Measurements from ENCODE around the gene PTPRN.
"Not testable (repeated sequence)": the region's sequence is repeated elsewhere in the genome, so short reads cannot be mapped to it uniquely, and the experiment has no call there.

The PTPRN gene

DNA sequence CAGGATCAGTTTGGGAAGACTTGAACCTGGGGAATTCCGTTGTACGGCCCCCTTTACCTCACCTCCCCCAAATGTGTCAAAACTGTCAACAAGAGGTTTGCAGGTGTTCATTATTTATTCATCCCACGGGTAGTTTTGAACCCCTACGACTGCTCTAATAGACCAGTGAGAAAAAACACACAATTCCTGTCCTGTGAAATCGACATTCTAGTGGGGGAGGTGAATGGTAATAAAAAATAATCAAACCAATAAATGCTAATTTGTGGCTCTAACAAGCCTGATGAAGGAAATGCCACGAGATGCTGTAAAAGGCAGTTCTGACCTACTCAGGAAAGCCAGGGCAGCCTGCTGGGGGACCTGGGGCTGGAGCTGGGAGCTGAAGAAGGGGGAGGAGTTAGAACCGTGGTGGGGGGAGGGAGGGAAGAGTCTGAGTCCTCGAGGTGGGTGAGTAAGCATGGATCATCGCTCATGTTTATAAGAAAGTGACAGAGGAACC lies 30.5 kb downstream of the PTPRN start:
- intact Hi-C loops (cut with DNase I), result loop anchor here (2.0 kb wide), 2 partner anchors 16 to 72 kb away; partner anchors contain the start of gene ZFAND2B
- DNase-seq, result no peak

DNA sequence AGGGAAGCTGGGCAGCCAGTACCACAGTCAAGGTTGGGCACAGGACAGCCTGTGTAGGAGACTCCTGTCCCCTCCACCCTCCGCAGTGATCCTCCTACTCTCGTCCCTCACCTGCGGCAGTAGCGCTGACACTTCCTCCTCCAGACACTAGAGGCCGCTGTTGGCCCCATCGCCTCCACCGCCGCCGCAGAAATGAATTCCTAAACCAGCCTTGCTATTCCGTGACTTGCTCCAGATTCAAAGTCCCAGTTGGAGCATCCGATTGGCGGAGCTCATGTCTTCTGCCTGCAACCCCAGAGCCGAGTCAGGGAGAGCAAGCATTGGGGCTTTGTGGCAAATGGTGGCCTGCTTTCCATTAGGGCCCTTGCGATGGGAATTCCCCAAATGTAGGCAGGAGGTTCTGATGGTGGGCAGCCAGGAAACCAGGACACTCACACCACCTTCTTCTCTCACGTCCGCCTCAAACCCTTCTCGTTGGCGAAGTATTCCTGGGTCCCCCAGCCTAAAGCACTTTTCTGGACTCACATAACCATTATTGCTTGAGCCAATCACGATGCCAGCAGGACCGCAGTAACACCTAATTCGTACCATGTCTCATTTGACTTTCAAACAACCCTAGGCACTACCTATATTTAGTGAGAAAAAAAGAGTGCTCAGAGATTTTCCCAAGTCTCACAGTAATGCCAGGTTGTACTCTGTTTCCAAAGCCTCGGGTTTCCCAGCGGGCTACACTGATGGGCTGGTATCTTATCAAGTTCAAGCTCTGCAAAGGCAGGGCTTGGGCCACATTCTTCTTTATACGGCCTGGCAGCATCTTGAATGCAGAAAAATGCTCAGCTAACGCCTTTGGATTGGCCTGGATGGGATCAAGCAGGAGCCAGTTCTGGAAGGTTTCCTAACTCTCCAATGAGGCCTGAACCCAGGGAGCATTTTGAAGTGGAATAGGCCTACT lies 31.2 kb downstream of the PTPRN start:
- intact Hi-C loops (cut with DNase I), result loop anchor here (2.0 kb wide), 2 partner anchors 17 to 71 kb away; partner anchors contain the start of gene ZFAND2B
- peak; percentile 80 to 95 (median 89) for DNase-seq

DNA sequence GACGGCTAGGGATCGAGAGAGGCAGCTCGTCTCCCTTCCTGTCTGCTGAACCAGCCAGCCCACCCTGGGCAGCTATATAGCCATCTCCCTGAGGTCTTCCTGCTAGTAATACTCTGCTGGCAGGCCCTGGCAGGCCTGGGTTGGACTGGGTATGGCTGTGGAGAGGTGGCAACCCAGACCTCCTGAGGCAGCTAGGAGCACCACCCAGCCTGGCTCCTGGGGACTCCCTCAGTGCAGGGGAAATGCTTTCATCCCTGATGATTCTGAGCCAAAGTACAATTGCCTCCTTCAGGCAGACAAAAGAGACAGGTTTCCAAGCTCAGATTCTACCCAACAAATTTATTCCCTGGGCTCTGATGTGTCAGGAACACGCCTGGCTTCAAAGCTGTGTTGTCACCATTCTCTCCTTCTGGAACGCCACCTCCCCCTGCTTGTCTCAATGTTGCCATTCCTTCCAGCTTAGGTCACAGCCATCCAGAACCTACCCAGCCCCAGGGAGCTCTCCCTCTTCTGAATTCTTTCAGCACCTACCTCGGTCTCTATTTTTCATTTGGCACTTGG lies 34.8 kb downstream of the PTPRN start:
- DNase-seq, result peak in 9 of 42 donors; percentile 28 to 71 (median 54)
- intact Hi-C loops (cut with DNase I), result no loop called here

DNA sequence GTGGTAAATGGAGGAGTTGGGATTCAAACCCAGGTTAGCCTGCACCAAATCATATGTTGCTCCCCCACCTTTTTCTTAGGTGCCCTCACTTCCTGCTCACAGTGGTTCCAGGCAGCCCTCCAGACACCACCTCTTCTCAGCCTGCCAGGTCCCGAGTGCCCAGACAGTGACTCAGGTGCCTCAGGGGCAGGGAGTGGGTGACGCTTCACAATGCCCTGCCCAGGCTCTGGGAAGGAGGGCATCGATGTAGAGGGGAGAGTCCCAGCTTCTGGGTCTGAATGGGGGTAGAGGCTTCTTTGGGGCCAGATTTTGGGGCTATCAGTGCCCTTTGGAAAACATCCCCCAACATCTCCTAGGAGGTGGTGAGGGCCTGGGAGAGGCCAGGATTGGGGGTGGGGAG lies 35.3 kb downstream of the PTPRN start:
- DNase-seq, result peak in 1 of 42 donors; percentile 5
- intact Hi-C loops (cut with DNase I), result no loop called here

DNA sequence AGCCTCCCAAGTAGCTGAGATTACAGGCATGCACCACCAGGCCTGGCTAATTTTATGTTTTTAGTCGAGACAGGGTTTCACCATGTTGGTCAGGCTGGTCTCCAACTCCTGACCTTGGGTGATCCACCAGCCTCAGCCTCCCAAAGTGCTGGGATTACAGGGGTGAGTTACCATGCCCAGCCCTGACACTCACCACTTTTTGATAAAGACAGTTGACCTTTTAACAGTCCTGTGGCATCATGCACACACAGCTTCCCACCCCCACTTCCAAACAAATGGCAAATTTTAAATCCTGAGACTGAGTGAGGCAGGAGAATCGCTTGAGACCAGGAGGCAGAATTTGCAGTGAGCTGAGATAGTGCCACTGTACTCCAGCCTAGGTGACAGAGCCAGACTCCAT lies 36.2 kb downstream of the PTPRN start:
- intact Hi-C loops (cut with DNase I), result no loop called here
- DNase-seq, result no peak

DNA sequence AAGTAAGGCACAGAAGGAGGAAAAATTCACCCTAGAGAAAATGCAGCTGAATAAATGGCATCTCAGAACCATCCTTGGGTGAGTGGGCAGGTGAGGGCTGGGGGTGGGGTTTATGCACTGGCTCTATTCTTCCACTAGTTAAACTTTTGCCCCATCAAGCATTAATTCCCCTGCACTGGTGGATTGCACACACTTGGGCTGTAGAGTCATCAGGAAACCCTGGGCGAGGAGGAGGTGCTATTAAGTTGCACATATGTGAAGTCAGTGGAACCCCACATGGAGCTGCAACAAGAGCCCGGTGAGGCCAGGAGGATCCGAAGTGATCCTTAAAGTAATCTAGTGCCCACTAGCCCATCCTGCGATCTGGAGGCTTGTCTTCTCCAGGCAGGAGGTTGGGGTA lies 36.8 kb downstream of the PTPRN start:
- intact Hi-C loops (cut with DNase I), result no loop called here

DNA sequence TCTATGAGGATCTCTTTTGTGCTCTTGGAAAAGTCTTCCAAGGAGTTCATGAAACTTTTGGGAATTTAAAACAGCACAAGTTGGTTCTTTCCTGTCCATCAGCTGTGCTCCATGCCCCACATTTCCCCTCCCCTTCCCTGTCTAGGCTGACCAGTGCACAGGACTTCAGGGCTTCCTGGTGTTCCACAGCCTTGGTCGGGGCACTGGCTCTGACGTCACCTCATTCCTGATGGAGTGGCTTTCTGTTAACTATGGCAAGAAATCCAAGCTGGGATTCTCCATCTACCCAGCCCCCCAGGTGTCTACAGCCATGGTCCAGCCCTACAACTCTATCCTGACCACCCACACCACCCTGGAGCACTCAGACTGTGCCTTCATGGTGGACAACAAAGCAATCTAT lies 38.2 kb downstream of the PTPRN start:
- peak in 1 of 42 donors; percentile 1 for DNase-seq
- intact Hi-C loops (cut with DNase I), result no loop called here

More for the DNA sequence above, 36.8 kb downstream of the PTPRN start:
- peak in 1 of 42 donors; percentile 1 for DNase-seq

DNA sequence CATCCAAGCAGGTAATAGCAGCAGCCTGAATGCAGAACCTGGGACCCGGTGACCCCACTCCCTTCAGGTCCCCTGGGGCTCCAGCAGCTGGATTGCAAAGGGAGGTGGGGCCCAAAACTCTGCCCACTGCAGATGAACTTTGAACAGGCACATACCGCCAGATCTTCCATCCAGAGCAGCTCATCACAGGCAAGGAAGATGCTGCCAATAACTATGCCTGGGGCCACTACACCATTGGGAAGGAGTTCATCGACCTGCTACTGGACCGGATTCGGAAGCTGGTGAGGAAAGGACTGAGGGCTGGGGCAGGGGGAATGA lies 39.2 kb downstream of the PTPRN start:
- no peak for DNase-seq
- intact Hi-C loops (cut with DNase I), result no loop called here

DNA sequence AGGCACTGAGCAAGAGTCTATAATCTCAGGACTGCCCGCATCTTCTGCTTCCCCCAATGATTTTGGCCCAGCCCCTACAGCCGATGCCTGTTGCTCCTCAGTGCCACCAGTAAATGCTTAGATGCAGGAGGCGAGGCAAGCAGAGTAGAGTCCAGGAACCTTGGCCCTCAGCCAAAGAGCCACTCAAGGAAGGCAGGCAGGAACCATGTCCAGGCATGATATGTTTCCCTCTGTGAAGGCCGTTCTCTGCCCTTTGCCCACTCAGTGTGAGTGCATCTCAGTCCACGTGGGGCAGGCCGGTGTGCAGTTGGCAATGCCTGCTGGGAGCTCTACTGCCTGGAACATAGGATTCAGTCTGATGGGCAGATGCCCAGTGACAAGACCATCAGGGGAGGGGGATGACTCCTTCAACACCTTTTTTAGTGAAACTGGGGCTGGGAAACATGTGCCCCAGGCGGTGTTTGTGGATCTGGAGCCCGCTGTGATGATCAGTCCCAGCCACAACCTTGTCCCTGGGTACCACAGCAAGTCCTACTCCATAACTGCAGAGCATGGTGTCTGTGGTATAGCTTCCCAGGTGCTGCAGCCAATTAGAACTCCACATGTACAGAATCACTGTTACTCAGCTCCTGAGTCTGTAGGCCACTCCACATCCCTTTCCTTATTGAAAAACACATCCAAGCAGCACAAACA lies 39.7 kb downstream of the PTPRN start:
- intact Hi-C loops (cut with DNase I), result no loop called here
- no peak for DNase-seq

DNA sequence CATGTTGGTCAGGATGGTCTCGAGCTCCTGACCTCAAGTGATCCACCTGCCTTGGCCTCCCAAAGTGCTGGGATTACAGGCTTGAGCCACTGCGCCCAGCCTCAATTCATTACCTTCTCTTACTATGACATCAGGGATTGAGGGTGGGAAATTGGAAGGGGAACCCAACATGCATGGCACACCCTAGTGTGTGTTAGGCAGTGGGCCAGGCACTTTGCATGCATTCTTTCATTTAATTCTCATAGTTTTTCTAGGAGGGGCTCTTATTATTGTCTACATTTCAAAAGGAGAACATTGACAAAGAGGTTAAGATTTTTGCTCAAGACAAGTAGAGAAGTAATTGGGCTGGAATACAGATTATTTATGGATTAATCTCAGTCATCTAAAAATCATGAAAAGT lies 40.9 kb downstream of the PTPRN start:
- no peak for DNase-seq
- intact Hi-C loops (cut with DNase I), result no loop called here

DNA sequence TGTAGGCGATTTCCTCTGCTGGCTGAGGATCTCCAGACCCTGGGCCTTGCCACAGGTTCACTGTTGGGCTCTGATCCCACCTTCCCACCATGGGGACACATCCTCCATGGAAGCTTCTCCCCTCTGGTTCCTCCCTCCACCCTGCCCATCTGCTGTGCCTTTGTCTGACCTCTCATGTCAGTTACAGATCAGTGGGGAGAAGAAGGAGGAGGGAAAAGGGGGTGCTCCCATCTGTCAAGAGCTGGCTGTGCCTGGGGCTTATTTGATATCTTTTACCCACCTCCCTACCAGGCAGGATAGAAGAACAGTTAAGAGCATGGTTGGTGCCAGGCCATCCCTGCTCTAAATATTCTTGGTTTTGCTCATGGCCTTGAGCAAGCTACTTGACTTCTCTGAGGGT lies 42.3 kb downstream of the PTPRN start:
- intact Hi-C loops (cut with DNase I), result no loop called here
- no peak for DNase-seq

DNA sequence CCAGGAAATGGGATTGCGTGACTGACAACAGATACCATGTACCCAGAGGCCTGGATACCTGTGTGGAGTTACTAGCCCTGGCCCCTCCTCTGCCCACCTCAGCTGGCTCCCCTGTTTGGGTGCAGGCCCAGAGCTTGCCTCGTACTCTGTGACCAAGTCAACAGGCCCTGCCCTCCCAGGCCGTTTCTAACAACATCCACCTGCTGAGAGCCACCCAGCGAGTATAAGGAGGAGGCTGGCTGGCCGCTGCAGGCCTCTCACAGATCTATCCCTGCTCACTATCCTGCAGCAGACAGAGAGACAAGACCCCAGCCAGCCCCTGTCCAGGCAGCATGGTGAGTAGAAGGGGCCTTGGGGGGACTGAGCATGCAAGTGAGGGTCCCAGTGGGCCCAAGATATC lies 43.0 kb downstream of the PTPRN start:
- DNase-seq, result no peak
- intact Hi-C loops (cut with DNase I), result no loop called here

DNA sequence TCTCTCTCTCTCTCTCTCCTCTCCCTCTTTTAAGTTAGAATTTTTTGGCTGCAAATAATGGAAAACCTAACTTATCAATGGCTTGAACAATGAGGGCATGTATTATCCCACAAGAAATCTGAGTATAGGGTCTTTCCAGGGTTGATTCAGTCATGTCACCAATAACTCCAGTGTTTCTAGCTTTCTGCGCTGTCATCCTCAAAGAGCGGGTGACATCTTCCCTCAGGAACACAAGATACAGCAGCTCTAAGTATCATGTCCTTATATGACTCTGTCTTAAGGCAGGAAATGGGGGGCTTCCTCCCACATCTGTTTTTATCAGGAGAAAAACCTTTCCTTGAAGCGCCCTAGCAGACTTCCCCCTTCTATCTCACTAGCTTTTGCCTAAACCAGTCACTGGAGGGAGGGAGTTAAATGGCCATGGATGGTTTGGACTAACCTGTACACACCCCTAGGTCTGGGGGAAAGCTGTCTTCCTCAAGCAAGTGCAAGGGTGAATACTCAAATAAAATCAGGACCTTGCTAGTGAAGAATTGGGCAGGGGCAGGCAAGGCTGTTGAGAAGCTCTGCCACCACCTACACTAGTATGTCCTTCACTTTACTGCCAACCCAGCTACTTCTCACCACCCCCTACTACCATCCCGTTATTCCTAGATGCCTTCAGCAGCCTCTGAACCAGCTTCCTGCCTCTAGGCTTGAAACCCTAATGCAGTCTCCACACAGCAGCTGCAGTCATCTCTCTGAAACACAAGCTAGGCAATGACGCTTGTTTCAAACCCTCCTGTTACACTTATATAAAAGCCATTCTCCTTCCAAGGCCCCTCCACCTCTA lies 48.0 kb downstream of the PTPRN start:
- no peak for DNase-seq
- intact Hi-C loops (cut with DNase I), result no loop called here

DNA sequence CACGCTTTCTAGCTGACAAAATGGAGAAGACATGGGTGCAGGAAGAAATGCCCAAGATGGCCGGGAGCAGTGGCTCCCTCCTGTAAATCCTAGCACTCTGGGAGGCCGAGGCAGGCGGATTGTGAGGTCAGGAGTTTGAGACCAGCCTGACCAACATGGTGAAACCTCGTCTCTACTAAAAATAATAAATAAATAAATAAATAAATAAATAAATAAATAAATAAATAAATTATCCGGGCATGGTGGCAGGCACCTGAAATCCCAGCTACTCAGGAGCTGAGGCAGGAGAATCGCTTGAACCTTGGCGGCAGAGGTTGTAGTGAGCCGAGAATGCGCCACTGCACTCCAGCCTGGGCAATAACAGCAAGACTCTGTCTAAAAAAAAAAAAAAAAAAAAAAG lies 50.3 kb downstream of the PTPRN start:
- DNase-seq; intact Hi-C loops (cut with DNase I): not testable (repeated sequence)

DNA sequence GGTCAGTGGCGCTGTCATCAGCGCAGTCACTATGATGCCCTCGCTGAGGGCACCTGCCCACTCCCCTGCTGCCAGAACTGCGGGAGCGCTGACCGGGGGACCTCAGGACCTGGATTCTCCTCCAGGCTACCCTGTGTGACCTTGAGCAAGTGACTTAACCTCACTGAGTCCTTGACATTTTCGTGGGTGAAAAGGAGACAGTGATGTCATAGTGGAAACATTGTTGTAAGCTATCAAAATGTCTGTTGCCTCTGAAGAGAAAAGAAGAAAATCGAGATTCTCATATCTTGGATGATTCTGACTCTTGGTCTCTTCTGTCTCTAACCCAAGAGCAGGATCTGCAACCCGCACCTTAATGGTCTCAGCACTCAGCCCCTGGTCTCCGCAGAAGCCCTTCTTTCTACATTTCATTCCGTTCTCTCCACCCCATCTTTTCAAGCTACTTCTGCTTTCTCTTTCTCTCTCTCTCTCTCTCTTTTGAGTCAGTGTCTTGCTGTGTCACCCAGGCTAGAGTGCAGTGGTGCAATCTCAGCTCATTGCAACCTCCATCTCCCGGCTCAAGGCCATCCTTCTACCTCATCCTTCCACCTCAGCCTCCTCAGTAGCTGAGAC lies 54.5 kb downstream of the PTPRN start:
- DNase-seq, result no peak

DNA sequence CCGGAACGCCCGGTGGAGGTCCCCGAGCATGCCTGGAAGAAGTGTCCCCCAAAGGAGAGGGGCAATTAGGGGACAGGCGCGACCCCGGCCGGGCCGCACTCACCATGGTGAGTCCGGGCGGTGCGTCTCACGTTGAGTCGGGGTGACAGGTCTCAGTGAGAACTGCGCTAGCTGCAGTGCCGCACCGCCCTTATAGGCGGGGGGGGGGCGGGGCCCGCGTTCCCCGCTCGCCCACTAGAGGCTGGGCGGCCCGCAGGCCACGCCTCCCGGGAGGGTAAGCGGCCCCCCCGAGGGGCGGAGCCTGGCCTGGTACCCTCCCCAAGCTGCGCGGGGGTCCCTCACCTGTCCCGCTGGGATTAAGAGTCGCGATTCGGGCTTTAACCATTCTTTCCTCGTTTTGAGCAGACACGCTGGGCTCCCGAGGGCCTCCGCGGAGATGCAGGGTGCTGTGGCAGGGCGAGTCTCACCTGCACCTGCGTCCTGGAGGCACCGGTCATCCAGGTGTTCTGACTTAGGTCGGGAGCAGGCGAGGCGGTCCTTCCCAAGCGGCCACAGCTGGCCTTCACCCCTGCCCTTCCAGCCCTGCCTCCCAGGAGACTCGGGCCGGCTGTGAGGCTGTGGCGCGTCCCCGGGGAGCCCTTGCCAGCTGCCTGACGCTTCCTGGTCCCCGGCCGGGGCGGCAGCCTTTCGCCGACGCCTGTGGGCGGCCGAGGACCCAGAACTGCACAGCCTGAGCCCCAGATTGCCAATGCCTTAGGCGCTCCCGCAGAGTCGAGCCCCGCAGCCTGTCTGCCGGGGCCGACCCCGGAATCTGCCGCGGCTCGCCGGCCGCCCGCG lies 55.2 kb downstream of the PTPRN start, which contains the start of gene TUBA4A:
Gene TUBA4A (minus strand): TSS at position 166 of the 837 bp plus-strand sequence. CDS start 60 bp downstream, at position 106.
- peak; percentile 70 to 94 (median 87) for DNase-seq
- intact Hi-C loops (cut with DNase I), result no loop called here

More for the DNA sequence above, 54.5 kb downstream of the PTPRN start:
- intact Hi-C loops (cut with DNase I), result no loop called here

All from head of caudate nucleus (tissue), 42 donors.